ENCODE results near the gene XYLT1.

XYLT1 gene

DNA sequence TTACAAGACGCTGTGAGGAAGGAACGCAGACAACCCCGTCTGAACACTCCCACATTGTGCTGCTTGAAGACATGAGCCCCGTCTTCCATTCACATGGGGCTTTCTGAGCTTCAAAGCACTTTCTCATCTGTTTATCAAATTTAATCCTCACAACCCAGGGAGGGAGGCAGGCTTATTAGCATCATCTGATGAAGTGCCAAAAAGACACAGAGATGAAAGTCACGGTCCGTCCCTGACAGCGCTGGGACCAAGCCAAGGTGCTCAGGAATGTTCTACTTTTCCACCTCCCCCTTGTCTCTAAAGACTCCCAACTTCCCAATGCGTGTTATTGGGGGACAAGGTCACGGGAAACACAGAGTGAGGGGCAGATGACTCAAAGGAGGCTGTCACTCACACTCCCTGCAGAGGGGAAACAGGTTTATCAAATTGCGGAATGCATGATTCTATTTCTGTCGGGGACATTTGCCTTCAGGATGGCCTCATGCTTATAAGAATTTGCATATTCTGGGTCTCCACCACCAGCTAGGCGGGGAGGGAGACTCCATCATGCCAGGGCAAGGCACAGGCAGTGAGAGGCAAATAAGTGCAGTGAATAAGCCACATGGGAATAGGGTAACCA, 10.7 kb downstream of the XYLT1 start:
- Histone ChIP-seq H3K4me3 (ENCODE audit: low read length, poor library complexity, severe bottlenecking) (peak overlapping the region; percentile 84), H3K27me3 (ENCODE audit: insufficient read depth, low read length, poor library complexity, severe bottlenecking) (no peaks in the 10 kb centered on the region), H3K79me2 (ENCODE audit: insufficient read depth, low read length) (peaks cover 96% of the 10 kb centered on the region), H3K9ac (ENCODE audit: low read depth, low read length, poor library complexity, severe bottlenecking) (peak overlapping the region; percentile 73), H3K9me3 (ENCODE audit: insufficient read depth, low read depth, low read length) (no peaks in the 10 kb centered on the region), H4K20me1 (ENCODE audit: insufficient read depth, low read length, poor library complexity, severe bottlenecking) (peaks cover 39% of the 10 kb centered on the region), H3K4me2 (ENCODE audit: low read depth, low read length, poor library complexity, severe bottlenecking) (peak overlapping the region; percentile 93), H3F3A (ENCODE audit: low read depth) (peaks cover 10% of the 10 kb centered on the region), H3K9me2 (replicated peaks; ENCODE audit: low read depth, low read length) (no peaks in the 10 kb centered on the region), H3K36me3 (ENCODE audit: insufficient read depth, low read length) (peaks cover 49% of the 10 kb centered on the region; the same call in 1 of the 2 replicates), H3K4me1 (ENCODE audit: insufficient read depth, low read length, poor library complexity, severe bottlenecking) (peaks cover 72% of the 10 kb centered on the region), H2AFZ (ENCODE audit: low read length) (no peak overlapping the region)
- TF ChIP-seq, protein P1, sequence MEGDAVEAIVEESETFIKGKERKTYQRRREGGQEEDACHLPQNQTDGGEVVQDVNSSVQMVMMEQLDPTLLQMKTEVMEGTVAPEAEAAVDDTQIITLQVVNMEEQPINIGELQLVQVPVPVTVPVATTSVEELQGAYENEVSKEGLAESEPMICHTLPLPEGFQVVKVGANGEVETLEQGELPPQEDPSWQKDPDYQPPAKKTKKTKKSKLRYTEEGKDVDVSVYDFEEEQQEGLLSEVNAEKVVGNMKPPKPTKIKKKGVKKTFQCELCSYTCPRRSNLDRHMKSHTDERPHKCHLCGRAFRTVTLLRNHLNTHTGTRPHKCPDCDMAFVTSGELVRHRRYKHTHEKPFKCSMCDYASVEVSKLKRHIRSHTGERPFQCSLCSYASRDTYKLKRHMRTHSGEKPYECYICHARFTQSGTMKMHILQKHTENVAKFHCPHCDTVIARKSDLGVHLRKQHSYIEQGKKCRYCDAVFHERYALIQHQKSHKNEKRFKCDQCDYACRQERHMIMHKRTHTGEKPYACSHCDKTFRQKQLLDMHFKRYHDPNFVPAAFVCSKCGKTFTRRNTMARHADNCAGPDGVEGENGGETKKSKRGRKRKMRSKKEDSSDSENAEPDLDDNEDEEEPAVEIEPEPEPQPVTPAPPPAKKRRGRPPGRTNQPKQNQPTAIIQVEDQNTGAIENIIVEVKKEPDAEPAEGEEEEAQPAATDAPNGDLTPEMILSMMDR (conservative IDR thresholded peaks at IDR 0.05; ENCODE audit: low read length), result no peak
- no peak for TF ChIP-seq EZH2phosphoT487 (IDR thresholded peaks at IDR 0.05; ENCODE audit: borderline replicate concordance)

DNA sequence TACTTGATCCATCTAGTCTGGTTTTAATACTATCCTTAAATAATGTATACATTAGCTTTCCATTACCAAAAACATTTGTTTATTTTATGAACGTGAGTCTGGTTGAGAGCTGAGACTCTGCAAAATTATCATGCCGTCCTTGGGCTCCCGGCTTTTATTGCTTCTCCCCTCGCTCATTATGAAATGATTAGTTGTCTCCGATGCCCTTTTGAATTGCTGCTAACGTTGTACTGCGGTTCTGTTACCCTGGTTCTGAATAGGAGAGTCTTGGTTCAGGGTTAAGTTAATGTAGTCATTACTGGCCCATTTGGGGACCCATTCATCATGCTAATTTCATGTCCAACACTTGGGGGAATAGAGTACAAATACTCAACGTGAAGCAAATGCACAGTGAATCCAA, 12.8 kb downstream of the XYLT1 start:
- Histone ChIP-seq H3K36me3 (ENCODE audit: insufficient read depth, low read length) (peaks cover 66% of the 10 kb centered on the region), H3F3A (ENCODE audit: low read depth) (peaks cover 8% of the 10 kb centered on the region), H3K4me1 (ENCODE audit: insufficient read depth, low read length, poor library complexity, severe bottlenecking) (peaks cover 59% of the 10 kb centered on the region), H3K9me3 (ENCODE audit: insufficient read depth, low read depth, low read length) (no peaks in the 10 kb centered on the region), H3K79me2 (ENCODE audit: insufficient read depth, low read length) (peaks cover 96% of the 10 kb centered on the region), H3K4me3 (ENCODE audit: low read length, poor library complexity, severe bottlenecking) (no peak overlapping the region), H3K9ac (ENCODE audit: low read depth, low read length, poor library complexity, severe bottlenecking) (no peak overlapping the region), H2AFZ (ENCODE audit: low read length) (no peak overlapping the region), H3K27me3 (ENCODE audit: insufficient read depth, low read length, poor library complexity, severe bottlenecking) (no peaks in the 10 kb centered on the region), H4K20me1 (ENCODE audit: insufficient read depth, low read length, poor library complexity, severe bottlenecking) (peaks cover 55% of the 10 kb centered on the region), H3K9me2 (replicated peaks; ENCODE audit: low read depth, low read length) (no peaks in the 10 kb centered on the region), H3K4me2 (ENCODE audit: low read depth, low read length, poor library complexity, severe bottlenecking) (peak overlapping the region; percentile 19)
- TF ChIP-seq, protein P1 (conservative IDR thresholded peaks at IDR 0.05; ENCODE audit: low read length), result no peak
- no peak for TF ChIP-seq EZH2phosphoT487 (IDR thresholded peaks at IDR 0.05; ENCODE audit: borderline replicate concordance)

DNA sequence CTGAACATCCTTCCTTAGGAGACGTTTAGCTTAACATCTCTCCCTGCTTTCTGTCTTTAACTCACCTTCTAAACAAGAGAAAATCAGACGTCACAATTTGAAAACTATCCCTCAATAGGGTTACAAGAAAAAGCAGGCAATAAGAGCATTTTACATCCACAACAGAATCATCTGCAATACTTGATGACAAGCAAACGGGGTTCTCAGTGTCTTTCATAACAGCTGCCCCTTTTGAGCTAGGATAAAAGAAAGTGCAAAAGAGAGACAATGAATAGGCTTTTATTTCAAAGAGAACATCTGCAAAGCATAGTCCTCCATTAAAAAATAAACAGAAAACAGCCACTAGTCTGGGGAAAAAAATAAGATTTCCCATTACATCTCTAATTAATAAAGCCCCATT, 13.2 kb downstream of the XYLT1 start:
- H3K4me1 ChIP-seq (ENCODE audit: insufficient read depth, low read length, poor library complexity, severe bottlenecking), result peaks cover 60% of the 10 kb centered on the region
- no peaks in the 10 kb centered on the region for H3K9me3 ChIP-seq (ENCODE audit: insufficient read depth, low read depth, low read length)
- no peak overlapping the region for H2AFZ ChIP-seq (ENCODE audit: low read length)
- H3K9me2 ChIP-seq (replicated peaks; ENCODE audit: low read depth, low read length), result no peaks in the 10 kb centered on the region
- H3K4me2 ChIP-seq (ENCODE audit: low read depth, low read length, poor library complexity, severe bottlenecking), result peak overlapping the region; percentile 19
- H3K36me3 ChIP-seq (ENCODE audit: insufficient read depth, low read length), result peaks cover 67% of the 10 kb centered on the region
- H3K27me3 ChIP-seq (ENCODE audit: insufficient read depth, low read length, poor library complexity, severe bottlenecking), result no peaks in the 10 kb centered on the region
- no peak for TF ChIP-seq EZH2phosphoT487 (IDR thresholded peaks at IDR 0.05; ENCODE audit: borderline replicate concordance)
- H3K79me2 ChIP-seq (ENCODE audit: insufficient read depth, low read length), result peaks cover 97% of the 10 kb centered on the region
- H3K9ac ChIP-seq (ENCODE audit: low read depth, low read length, poor library complexity, severe bottlenecking), result peak overlapping the region; percentile 31
- H4K20me1 ChIP-seq (ENCODE audit: insufficient read depth, low read length, poor library complexity, severe bottlenecking), result peaks cover 60% of the 10 kb centered on the region
- no peak overlapping the region for H3K4me3 ChIP-seq (ENCODE audit: low read length, poor library complexity, severe bottlenecking)
- H3F3A ChIP-seq (ENCODE audit: low read depth), result peaks cover 4% of the 10 kb centered on the region; the same call in 1 of the 2 replicates

Measured in Loucy (cell line).